IPS-NIHi7 (cell line): ENCODE data around the gene KCNA5.

Experiments used
- DNase-seq: peaks from one replicate; pipeline ENCODE4 v3.0.0; 2012; ENCODE audit warnings: mixed read lengths; ENCODE audit errors: extremely low spot score

Gene KCNA5

DNA sequence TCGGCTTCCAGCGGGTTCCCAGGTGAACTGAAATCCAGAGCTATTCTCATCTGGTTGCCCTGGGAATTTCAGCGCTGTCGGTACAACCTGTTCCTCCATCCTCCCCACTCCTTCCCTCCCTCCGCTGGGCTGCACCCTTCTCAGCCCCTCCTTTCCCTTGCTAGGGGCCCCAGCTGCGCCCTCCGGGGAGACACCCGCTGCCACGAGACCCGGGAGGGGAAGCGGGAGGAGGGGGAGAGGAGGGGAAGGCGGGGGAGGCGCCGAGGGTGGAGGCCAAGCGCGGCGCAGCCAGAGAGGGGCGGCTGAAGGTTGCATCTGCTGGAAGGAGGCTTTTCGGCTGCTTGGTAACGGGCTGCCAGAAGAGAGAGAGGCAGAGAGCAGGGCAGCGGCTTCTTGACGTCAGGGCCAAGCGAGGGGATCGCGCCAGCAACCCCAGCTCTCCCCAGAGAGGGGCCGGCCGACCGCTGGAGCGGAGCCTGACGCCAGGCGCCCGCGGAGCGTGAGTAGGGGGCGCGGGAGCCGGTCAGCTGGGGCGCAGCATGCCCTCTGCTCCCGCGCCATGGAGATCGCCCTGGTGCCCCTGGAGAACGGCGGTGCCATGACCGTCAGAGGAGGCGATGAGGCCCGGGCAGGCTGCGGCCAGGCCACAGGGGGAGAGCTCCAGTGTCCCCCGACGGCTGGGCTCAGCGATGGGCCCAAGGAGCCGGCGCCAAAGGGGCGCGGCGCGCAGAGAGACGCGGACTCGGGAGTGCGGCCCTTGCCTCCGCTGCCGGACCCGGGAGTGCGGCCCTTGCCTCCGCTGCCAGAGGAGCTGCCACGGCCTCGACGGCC is at the start of gene KCNA5:
TSS of gene KCNA5 (plus strand) at position 291 of the 831 bp plus-strand sequence. CDS start at position 560, 269 bp downstream.
- peak; percentile 60 for DNase-seq

DNA sequence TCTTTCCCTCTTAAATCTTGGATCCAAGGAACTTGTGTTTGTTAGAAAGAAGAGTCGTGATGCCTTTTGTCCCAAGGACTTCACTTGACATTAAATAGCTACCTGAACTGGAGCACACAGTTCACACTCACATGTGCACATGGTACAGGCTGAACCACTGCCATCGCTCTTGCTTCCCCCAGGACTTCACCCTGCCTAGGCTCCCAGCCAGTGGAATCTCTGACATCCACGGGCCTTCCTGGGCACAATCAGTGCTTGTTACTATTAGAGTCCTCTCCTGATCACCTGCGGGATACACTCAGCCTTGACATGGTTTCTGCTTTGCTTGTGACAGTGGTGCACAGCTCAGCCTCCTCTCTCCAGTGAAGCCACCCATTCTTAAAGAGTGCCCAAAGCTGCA is 49.1 kb upstream of the KCNA5 start:
- DNase-seq = no peak

DNA sequence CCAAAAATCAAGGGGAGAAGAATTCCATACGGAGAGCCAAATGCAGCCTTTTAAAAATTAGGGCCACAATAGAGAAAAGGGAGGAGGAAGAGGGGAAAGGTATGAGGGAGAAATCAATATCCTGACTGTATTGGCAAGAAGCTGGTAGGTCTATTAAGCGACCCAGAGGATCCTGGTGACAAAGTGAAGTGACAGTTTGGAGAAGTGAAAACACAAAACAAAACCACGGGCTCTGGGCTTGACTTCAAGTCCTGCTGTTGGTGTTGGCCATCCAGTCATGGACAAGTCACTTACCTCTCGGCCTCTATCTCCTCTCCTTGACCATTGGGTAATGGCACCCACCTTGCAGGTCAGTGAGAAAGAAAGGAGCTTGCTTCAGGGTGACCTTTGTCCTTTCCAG is 47.0 kb upstream of the KCNA5 start:
- no peak for DNase-seq

DNA sequence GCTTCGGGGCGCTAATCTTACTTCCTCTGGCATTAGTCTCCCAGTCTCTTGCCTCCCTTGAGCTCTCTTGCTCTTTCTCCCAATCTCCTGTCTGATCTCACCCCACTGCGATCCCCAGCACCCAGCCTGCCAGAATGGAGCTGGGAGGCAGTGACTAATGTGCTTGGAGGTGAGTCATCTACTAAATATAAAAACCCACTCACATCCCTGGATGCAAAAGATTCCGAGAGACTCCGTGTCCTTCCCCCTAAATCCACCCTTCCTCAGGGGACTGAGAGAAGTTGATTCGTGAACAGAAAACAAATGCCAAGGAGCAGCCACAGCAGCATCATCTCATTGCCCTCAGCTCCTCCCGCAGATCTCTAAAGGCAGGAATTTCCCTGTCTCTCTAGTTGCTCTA is 45.7 kb upstream of the KCNA5 start:
- DNase-seq = no peak

DNA sequence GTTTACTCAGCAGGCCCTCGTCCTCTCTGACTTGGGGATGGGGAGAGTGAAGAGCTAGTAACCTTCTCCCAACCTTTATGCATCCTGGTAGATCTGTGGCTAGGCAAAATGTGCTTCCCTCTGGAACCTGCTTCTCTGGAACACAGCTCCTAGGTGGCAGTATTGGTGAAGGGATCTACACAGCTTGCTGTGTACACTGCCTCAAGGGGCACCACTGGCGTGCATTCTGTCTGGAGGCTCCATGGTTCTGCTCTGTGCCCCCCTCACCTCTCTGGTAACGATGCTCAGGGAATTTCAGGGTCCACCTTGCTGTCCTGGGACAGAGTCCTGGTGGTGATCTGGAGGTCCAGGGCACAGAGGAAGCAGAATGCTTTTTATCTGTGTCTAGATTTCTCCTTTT is 43.5 kb upstream of the KCNA5 start:
- no peak for DNase-seq

DNA sequence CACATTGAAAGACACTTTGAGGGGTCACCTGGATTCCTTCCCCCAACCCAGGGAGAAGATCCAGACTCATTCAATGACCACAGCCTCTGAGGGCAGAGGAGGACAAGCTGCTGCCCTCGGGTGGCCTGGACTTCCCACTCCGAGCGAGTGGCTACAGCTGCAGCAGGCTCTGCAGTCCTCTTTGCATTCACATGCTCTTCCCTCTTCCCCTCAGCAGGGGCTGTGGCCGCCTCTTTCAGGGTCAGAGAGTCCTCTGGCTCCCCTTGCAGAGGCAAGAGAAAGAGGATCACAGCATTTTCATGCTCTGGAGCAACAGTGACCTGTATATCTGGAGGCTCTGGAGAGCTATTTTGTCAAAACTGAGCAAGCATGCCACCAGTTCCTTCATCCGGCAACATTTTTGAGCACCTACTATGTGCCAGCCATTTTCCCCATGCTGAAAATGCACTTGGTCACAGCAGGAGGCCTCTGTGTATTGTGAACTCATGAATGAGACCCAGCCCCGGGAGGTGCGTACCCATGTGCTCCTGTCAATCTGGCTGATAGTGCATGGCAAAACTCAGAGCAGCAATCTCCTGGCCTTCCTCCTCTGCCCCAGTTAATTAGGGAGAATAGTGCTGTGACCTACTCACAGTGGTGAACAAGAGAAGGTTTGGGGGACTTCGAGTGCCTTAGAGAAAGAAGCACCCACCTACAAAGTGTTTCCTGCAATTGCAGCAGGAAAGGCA is 42.9 kb upstream of the KCNA5 start:
- DNase-seq = no peak

DNA sequence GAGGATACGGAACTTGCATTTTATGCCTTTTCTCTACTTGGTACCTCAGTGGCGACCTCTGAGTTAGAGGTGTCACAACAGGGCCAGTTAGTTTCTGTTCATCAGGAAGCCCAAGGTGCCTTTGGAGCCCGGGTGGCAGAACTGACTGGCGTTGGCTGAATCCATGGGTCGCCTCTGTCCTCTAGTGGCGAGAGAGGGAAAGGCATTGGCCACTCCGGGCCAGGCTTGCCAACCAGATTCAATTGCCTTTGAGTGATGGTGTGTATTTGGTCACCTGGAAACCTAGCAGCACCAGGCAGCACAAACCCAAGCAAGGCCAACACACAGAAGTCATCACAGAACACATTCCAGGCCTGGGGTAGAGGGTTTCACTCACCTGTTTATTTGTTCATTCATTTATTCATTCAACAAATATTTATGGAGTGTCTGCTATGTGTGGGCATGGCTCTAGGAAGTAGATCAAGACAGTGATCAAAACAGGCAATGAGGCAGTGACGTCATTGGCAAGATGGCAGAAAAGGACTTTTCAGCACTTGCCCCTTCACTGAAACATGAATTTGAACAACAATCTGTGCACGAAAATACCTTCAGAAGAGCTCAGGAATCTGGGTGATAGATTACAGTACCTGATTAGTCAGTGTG is 40.5 kb upstream of the KCNA5 start:
- DNase-seq = peak; percentile 91

DNA sequence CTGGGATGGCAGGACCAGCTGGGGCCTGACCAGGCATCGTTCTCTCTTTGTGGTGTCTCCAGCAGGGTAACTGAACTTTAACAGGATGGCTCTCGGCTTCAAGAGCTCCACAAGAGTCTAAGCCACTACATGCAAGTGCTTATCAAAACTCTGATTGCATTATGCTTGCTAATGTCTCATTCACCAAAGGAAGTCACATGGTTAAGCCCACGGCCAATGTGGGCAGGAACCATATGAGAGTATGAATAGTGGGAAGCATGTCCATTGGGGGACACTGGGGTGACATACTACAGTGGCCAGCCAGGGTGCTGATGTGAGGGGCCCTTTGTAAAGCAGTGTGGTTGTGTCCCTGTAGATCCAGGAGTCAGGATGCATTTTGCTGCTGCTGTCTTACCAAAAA is 35.0 kb upstream of the KCNA5 start:
- DNase-seq = no peak

DNA sequence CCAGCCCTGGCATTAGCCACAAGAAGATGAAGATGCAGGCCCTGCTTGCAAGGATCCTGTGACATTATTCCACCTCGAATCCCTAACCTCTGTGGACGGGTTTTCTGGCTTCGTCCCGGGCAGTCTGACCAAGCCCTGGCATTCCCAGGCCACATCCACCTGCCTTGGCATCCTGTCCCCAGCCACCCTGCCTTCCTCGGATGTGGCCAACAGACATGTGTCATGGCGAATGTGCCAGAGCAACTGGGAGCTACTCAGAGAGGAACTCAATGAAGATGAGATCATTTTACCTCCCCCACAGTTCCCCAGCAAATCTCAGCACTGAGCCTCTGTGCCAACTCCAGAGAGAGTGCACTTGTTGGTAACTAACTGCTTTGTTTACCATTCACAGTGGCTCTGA is 33.5 kb upstream of the KCNA5 start:
- DNase-seq = no peak

DNA sequence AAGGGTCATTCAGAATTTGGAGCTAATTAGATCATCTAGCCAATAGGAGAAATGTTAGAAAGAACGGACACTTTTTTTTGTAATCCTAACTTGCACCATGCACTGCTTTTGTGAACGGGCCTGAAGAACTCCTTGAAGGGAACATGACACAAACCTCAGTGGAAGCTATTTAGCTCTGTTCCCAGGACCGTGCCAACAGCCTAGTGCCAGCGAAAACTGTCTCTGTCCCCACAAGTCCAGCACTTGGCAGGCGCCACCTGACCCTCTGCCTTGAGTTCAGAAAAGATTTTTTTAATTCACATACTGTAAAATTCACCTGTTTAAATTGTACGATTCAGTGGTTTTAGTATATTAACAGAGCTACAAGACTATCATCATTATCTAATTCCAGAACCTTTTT is 31.3 kb upstream of the KCNA5 start:
- DNase-seq = no peak

DNA sequence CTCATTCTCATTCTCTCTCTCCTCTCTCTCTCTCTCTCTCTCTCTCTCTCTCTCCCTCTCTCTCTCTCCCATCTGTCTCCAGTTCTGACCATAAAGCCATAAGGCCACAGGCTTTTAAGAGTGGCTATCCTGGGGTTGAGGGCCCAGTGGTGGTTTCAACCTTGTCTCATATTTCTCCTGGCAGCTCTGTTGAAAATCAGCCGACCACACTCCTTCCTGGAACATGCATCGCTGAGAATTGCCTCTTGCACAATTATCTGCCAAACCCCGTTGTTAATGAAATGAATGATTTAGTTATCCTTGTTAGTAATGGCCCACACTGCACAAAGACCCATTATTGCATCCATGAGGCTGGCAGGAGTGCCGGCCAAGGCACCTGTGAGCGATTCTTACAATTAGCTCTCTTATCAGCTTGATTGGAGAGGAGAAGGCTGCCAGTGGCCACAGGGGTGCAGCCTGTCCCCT is 30.4 kb upstream of the KCNA5 start:
- no peak for DNase-seq

DNA sequence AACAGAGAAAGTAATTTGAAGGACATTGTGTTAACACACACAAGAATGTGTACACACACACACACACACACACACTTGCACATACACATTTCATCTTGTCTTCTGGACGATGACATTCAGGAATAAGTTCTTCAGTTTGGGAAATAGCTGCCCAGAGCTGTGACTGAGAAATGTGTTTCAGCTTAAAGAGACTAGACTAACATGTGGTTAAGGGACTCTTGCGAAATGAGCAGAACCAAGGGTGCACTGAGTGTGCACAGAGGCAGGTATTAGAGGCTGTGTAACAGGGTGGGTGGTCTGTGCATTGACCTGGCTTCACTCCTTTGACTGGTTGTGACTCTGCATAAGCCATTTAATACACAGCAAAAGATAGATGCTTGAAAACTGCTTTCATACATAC is 29.4 kb upstream of the KCNA5 start:
- DNase-seq = no peak

DNA sequence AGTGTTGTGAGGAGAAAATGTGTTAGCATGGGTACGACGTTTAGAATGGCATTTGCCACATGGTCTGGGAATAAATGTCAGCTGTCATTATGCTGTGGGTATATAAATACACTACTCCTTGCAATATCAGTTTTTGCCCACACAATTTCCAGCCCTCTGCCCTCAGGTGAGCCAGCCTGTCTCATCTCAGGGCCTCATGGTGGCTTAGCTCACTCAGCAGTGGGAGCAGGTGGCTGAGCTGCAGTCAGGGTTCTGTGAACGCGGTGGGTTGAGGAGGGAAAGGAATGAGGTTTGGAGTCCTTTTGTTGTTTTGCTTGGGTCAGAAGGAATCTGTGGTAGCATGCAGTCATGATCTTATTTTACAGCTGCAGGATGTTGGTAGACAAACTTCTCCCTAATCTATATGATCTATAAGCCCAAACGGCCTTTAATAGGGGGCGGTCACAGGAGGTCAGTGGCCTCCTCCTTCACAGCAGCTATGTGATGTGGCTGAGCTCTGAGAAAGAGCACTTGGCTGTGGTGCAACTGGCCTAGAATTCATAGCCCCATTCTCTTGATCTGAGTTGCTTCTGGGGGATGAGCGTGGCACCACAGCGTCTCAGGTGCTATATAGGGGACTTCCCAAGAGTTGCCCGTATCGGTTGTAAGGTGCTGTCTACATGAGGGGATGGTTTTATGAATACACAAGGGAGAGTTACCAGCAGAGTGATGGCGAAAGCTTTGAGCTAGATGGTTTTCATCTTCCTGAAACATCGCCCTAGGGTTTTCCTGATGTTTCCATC is 27.8 kb upstream of the KCNA5 start:
- DNase-seq = no peak

DNA sequence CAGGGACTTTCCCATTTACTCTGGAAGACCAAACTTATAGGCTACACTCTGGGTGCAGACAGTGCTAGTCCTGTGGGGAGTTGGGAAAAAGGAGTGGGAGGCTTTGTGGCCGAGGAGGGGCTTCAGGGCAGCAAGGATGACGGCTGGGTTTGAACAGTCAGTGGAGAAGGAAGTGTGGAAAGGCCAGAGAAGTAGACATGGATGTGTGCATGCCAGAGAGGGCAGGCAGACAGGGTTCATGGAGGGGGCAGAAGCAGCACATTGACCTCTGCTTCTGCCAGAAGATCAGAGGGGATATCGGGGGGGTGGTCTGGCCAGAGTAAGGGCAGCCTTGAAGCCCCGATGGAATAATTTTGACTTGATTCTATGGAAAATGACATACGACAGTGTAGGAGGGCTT is 27.2 kb upstream of the KCNA5 start:
- DNase-seq = no peak

DNA sequence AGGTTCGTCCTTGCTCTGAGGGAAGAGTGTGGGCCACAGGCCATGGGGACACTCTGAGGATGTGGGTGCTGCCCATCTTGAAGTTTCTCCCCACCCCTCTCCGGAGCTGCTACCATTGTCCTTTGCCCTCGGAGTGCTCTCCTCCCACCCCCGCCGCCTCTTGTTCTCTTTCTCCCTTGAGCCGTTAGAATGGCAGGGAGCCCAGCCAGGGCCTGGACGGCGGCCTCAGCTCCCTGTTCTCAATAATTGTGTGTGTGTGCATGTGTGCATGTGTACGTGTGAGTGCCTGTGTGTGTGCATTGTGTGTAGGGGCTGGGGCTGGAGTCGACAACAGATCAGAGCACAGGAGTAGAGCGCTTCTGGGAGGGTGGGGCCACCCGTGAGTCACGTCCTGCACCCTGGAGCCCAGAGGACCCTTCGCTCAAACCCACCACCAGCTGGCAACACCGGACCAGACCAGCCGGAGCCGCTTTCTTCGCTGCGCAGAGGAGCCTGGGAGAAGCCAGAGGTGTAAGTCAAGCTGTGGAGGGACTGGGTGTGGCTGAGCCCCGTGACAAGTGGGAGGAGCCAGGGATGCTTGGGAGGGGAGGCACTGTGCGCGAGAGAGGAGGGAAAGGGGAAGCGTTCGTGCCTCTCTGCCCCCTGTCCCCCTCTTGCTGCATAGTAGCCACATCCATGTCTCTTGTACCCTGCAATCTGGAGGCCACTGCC is 25.9 kb upstream of the KCNA5 start:
- no peak for DNase-seq

DNA sequence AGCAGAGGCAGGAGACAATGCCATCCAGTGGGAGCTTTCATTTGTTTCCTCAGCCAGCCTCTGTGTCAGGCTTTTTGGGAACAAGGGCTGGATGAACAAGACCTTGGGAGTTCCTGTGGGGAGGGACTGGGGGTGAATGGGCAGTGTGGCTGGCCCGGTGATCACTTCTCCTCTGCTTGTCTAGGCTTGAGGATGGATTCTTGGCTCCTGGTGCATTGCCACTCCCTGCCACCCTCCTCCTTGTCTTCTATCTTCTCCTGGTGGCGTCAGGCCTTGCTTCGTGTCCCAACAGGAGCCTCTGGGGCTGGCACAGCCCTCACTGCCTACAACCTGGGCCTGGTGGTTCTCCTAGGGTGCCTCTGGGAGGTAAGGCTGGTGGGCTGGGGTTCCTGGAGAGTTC is 25.0 kb upstream of the KCNA5 start:
- no peak for DNase-seq

DNA sequence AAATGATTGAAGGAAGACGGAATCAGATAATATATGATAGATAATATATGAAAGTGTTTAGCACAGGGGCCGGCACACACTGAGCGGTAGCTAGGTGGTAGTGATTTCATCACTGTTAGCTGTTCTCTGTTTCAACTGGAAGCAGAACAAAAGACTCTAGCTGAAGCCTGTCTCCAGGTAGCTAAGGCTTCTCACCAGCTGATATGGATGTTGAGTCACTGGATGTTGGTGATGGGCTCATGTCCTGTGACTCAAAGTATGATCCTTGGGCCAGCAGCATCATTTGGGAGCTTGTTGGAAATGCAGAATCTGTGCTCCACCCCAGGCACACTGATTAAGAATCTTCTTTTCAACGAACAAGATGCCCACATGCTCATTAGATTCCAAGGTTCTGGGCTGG is 21.7 kb upstream of the KCNA5 start:
- no peak for DNase-seq

DNA sequence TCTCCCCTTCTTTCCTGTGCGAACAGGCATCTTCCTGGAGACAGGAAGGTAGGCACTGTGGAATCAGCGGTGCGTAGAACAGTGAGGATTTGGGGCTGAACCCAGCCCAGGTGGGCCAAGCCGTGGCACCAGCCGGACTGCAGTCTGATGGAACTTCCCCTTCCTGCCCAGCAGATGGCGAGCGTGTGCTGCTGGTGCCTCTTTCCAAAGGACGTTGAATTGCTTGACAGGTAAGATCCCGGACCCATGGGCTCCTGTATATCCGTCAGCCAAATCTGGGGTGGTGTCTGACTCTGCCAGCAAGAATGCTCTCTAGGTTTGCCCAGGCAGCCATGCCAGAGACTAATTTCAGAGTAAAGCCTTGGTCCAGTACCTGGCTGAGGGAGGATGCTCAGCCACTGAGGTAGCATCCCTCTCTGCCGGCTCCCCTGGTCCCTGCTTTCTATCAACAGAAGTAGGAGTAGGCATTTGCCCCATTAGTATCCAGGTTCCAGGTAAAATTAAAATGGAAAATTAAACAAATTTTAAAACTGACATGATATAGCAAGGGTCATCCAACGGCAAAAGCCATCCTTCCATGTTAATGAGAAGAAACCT is 21.1 kb upstream of the KCNA5 start:
- peak; percentile 94 for DNase-seq

DNA sequence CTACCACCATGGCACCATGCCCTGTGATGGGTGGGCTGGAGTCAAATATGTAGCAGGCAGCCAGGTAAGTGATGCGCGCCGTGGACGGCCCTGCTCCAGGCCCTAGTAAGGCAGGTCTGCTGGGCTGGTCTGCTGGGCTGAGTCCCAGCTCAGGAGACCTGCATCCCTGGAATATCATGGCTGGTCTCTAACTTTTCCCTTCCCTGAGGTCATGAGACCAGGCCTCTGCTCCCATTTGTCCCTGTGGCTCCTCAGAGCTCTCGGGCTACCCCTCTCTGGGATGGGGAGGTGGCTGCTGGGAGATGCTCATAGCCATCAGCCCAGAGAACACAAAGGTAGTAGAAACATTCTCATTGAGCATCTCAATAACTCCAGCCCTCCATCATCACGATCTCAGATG is 19.8 kb upstream of the KCNA5 start:
- no peak for DNase-seq

DNA sequence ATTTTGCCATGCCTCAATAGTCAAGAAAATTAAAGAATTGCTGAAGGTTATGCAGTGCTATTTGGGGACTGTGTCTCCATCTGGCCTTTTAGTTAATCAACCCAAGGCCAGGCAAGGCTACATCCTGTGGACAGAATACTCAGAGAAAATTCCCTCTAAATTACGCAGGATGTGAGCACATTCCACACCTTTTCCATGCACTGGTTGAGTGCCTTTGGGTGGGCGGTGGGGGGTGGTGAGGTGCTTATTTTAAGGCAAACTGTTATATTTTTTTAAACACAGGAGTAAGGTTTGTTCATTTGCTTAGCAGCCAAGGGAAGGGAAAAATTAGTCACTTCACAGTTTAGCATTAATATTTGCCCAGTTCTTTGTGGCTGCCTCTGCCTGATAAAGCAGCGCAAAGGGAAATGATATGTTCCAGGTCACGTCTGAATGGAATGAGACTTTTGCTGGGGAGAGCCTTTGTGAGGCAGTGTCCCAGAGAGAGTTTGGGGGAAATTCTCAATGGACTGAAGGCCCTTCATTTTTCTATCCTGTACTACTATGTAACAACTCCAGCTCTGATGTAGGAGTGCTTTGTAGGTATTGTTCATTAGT is 17.2 kb upstream of the KCNA5 start:
- DNase-seq = no peak
